Mucosa of descending colon (tissue), 3 donors: ENCODE measurements around the gene UNC13B. TPM values are rescaled to one million over a fixed set of nuclear protein-coding genes. Genes with fewer than 3 reads are reported as not detected.

Source experiments
- ATAC-seq: fragments of 200-7000 bp; cut with Tn5 transposase; one replicate; pipeline ENCODE4 v1.9.1; 2020; ENCODE audit warnings: mild to moderate bottlenecking, moderate library complexity
- DNase-seq, 3 donors: peaks; one replicate each; pipeline ENCODE4 v3.0.0-alpha.2; 2020
- H3K36me3 ChIP-seq: fragments of 200-600 bp; one replicate; pipeline ENCODE4 v1.8.0; 2021; ENCODE audit warnings: low read depth, mild to moderate bottlenecking
- H3K4me1 ChIP-seq: fragments of 200-600 bp; one replicate; pipeline ENCODE4 v1.8.0; 2021; ENCODE audit warnings: low read depth, mild to moderate bottlenecking
- H3K4me3 ChIP-seq: fragments of 200-600 bp; one replicate; pipeline ENCODE4 v1.8.0; 2021; ENCODE audit warnings: mild to moderate bottlenecking
- H3K9me3 ChIP-seq: fragments of 200-600 bp; one replicate; pipeline ENCODE4 v1.8.0; 2021; ENCODE audit warnings: mild to moderate bottlenecking
- CTCF ChIP-seq: fragments of 200-600 bp; IDR thresholded peaks from one replicate; pipeline ENCODE4 v1.8.0; 2022; ENCODE audit warnings: antibody characterized with exemption, mild to moderate bottlenecking
- intact Hi-C, 2 donors: fragments of 100-400 bp; cut with DNase I in 1 of 2; cut with micrococcal nuclease in 1 of 2; formaldehyde crosslinking; loops; one replicate each; pipeline versions ENCODE4 v1.11.0 to v1.11.1; 2022; cut with DNase I, micrococcal nuclease
- total RNA-seq, 3 donors: library from RNA; stranded (reverse); fragmentation: NEBNext Ultra II Directional in 2 of 3; extraction: Animal tissue kit (Norgen Biotek cat#: 25700) in 2 of 3; gene quantifications; one replicate each; pipeline versions ENCODE4 v1.2.1 to v1.2.4, GENCODE V29; 2021 to 2023
- donor health status: DM: no; HTN: no; CAD: no; lungs with moderate emphysema.
- donor health status: DM: no; HTN: no; CAD: no.
- donor health status: DM: no; HTN: yes; CAD: no.

Gene UNC13B
- total RNA-seq, 3 donors from 2014 or later = 42.9 to 68.2 (median 50.9) TPM

- no peak for TF ChIP-seq CTCF
- no peak for ATAC-seq
- Histone ChIP-seq H3K4me3 (no peak overlapping the region), H3K36me3 (no peaks in the 10 kb centered on the region), H3K4me1 (no peaks in the 10 kb centered on the region), H3K9me3 (no peaks in the 10 kb centered on the region)
- DNase-seq = no peak
- intact Hi-C loops = no loop called here
Measured at GRCh38 chr9:35271637-35272036, 109.8 kb downstream of the UNC13B start.

GRCh38 chr9:35272989-35273388 is 111.2 kb downstream of the UNC13B start:
- H3K36me3 ChIP-seq = no peaks in the 10 kb centered on the region
- DNase-seq (no peak), ATAC-seq (no peak)
- H3K9me3 ChIP-seq = no peaks in the 10 kb centered on the region
- intact Hi-C loops = no loop called here
- no peaks in the 10 kb centered on the region for H3K4me1 ChIP-seq
- no peak overlapping the region for H3K4me3 ChIP-seq
- TF ChIP-seq CTCF = no peak

- intact Hi-C loops = no loop called here
- H3K9me3 ChIP-seq = no peaks in the 10 kb centered on the region
- no peaks in the 10 kb centered on the region for H3K36me3 ChIP-seq
- TF ChIP-seq CTCF = no peak
- DNase-seq (no peak), ATAC-seq (no peak)
- H3K4me3 ChIP-seq = no peak overlapping the region
- H3K4me1 ChIP-seq = no peaks in the 10 kb centered on the region
Measured at GRCh38 chr9:35273591-35273990, 111.8 kb downstream of the UNC13B start.

GRCh38 chr9:35274993-35275392 is 113.2 kb downstream of the UNC13B start:
- H3K4me1 ChIP-seq = no peaks in the 10 kb centered on the region
- intact Hi-C loops = no loop called here
- DNase-seq (no peak), ATAC-seq (no peak)
- H3K36me3 ChIP-seq = no peaks in the 10 kb centered on the region
- no peak for TF ChIP-seq CTCF
- no peak overlapping the region for H3K4me3 ChIP-seq
- H3K9me3 ChIP-seq = no peaks in the 10 kb centered on the region

GRCh38 chr9:35277171-35277520 is 115.3 kb downstream of the UNC13B start:
- no peak for TF ChIP-seq CTCF
- Histone ChIP-seq H3K36me3 (no peaks in the 10 kb centered on the region), H3K4me1 (no peaks in the 10 kb centered on the region), H3K4me3 (no peak overlapping the region), H3K9me3 (no peaks in the 10 kb centered on the region)
- no peak for DNase-seq
- intact Hi-C loops = no loop called here
- no peak for ATAC-seq

GRCh38 chr9:35277628-35278359 is 116.0 kb downstream of the UNC13B start:
- no peak for TF ChIP-seq CTCF
- Histone ChIP-seq H3K9me3 (no peaks in the 10 kb centered on the region), H3K36me3 (no peaks in the 10 kb centered on the region), H3K4me3 (no peak overlapping the region), H3K4me1 (no peaks in the 10 kb centered on the region)
- no peak for DNase-seq
- ATAC-seq = no peak
- intact Hi-C loops = no loop called here
